ENCODE data around the gene PLEKHB2. TPM values are rescaled to one million over a fixed set of nuclear protein-coding genes. Genes with fewer than 3 reads are reported as not detected.
A peak's percentile ranks its signal among the peaks of the same experiment; 100 is the strongest.
"Not testable (repeated sequence)": the region's sequence is repeated elsewhere in the genome, so short reads cannot be mapped to it uniquely, and the experiment has no call there.

The PLEKHB2 gene
- total RNA-seq, 2 experiments from 2014 or later, result 39.9 to 42.4 TPM

- H3K27ac Mint-ChIP-seq, result peak overlapping the region; percentile 60
- intact Hi-C loops (cut with DNase I, micrococcal nuclease), result no loop called here
These were observed 2.0 kb upstream of the PLEKHB2 start for GRCh38 chr2:131103165-131103564.

DNA sequence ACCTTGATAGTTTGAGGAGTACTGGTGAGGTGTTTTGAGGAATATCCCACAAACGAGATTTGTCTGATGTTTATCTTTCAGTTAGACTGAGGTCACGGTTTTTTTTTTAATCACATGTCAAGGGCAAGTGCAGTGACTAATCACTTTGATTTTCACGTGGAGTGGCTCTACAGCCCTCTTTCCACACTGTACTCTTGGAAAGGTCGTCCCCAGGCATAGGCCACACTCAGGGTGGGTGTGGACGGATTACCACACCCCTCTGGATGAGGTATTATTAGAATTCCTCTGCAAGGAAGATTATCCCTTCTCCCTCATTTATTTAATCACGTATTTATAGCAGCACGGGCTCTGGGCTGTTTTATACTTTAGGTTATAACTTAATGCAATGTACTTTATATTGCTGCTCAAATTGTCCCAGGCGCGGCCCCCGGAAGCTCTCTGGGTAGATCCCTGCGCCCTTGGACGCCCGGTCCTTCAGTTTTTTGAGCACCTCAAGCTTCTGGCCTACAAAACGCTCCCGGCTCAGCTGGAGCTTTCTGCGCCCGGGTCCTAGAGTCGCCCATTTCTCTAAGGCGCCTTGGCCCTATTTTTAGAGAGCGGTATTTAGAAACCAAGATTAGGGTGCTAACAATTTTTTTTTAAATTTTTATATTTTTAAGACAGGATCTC is 515 bp upstream of the PLEKHB2 start:
- peak overlapping the region; percentile 99 for H3K27ac Mint-ChIP-seq
- no peaks in the 10 kb centered on the region for H3K27me3 Mint-ChIP-seq
- H3K9me3 Mint-ChIP-seq (ENCODE audit: low read depth), result no peaks in the 10 kb centered on the region
- DNase-seq (peak; percentile 56), ATAC-seq (peak; percentile 72)
- H3K36me3 Mint-ChIP-seq (ENCODE audit: low read depth), result peaks cover 18% of the 10 kb centered on the region
- ChIA-PET CTCF (interaction anchor here (0.7 to 3.4 kb wide), 4 partner anchors 10 to 41 kb away, joined by 3 to 30 read pairs (median 4); partner anchors contain the start of gene FAM168B), POLR2A (interaction anchor here (0.6 to 1.6 kb wide), 3 partner anchors 11 to 758 kb away, joined by 3 to 7 read pairs (median 4); partner anchors contain the start of gene FAM168B)
- H3K4me1 Mint-ChIP-seq, result peaks cover 39% of the 10 kb centered on the region
- intact Hi-C loops (cut with DNase I, micrococcal nuclease), result loop anchor here (1.0 to 2.0 kb wide), 4 partner anchors 11 to 576 kb away; partner anchors contain the start of genes FAM168B (in 2 of the 2) and MZT2A (in 2 of the 2)
- H3K4me3 Mint-ChIP-seq, result peak overlapping the region; percentile 98

More at GRCh38 chr2:131103165-131103564, 2.0 kb upstream of the PLEKHB2 start:
- H3K36me3 Mint-ChIP-seq (ENCODE audit: low read depth), result peaks cover 9% of the 10 kb centered on the region
- DNase-seq, result no peak
- H3K27me3 Mint-ChIP-seq, result no peaks in the 10 kb centered on the region
- ChIA-PET POLR2A (interaction anchor here (0.9 kb wide), 1 partner anchor 10 kb away, joined by 3 read pairs; the partner anchor contains the start of gene FAM168B), CTCF (interaction anchor here (1.4 to 3.4 kb wide), 2 partner anchors 8 to 10 kb away, joined by 4 to 30 read pairs; partner anchors contain the start of gene FAM168B)
- H3K9me3 Mint-ChIP-seq (ENCODE audit: low read depth), result no peaks in the 10 kb centered on the region
- H3K4me3 Mint-ChIP-seq, result no peak overlapping the region
- no peak for ATAC-seq
- H3K4me1 Mint-ChIP-seq, result peaks cover 30% of the 10 kb centered on the region

GRCh38 chr2:131105950-131106801 is 1.0 kb downstream of the PLEKHB2 start:
- peak; percentile 63 for DNase-seq

DNA sequence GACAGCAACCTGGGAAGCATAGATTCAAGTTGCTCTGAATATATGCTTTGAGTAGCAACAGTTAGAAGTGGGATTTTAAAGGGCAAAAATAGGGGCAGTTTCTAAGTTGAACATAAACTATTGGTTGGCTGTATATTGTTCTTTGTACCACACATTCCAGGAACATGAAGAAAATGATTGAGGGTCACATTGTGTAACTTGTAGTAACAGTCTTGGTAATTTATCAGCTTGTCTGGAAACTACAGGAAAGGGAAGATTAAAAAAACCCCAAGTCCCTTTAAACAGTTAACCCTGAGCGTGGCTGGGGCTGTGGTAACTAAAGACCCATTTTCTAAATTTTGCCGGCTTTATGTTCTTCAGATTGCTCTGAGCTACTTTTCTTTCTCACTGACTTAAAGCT is 7.4 kb downstream of the PLEKHB2 start:
- intact Hi-C loops (cut with DNase I, micrococcal nuclease), result no loop called here
- peaks cover 12% of the 10 kb centered on the region for H3K9me3 Mint-ChIP-seq (ENCODE audit: low read depth)
- H3K36me3 Mint-ChIP-seq (ENCODE audit: low read depth), result peaks cover 64% of the 10 kb centered on the region

More at GRCh38 chr2:131105950-131106801, 1.0 kb downstream of the PLEKHB2 start:
- H3K36me3 Mint-ChIP-seq (ENCODE audit: low read depth), result peaks cover 27% of the 10 kb centered on the region
- no peaks in the 10 kb centered on the region for H3K27me3 Mint-ChIP-seq
- H3K4me1 Mint-ChIP-seq, result peaks cover 52% of the 10 kb centered on the region
- peak overlapping the region; percentile 99 for H3K27ac Mint-ChIP-seq
- peak overlapping the region; percentile 98 for H3K4me3 Mint-ChIP-seq
- peak; percentile 33 for ATAC-seq
- CTCF ChIA-PET, result interaction anchor here (0.9 to 1.5 kb wide), 2 partner anchors 10 to 27 kb away, joined by 3 to 4 read pairs; no protein-coding TSS in a partner anchor
- intact Hi-C loops (cut with DNase I, micrococcal nuclease), result loop anchor here (1.0 to 2.0 kb wide), 4 partner anchors 13 to 575 kb away; partner anchors contain the start of genes MZT2A (in 2 of the 2) and FAM168B (in 1 of the 2)
- POLR2A ChIA-PET, result interaction anchor here (0.8 kb wide), 1 partner anchor 13 kb away, joined by 5 read pairs; the partner anchor contains the start of gene FAM168B
- no peaks in the 10 kb centered on the region for H3K9me3 Mint-ChIP-seq (ENCODE audit: low read depth)

GRCh38 chr2:131113566-131114227 is 8.6 kb downstream of the PLEKHB2 start:
- ATAC-seq, result no peak
- no peak for DNase-seq
- Mint-ChIP-seq H3K4me3 (no peak overlapping the region), H3K27me3 (no peaks in the 10 kb centered on the region), H3K9me3 (ENCODE audit: low read depth) (peaks cover 12% of the 10 kb centered on the region), H3K4me1 (peaks cover 72% of the 10 kb centered on the region), H3K36me3 (ENCODE audit: low read depth) (peaks cover 61% of the 10 kb centered on the region), H3K27ac (no peak overlapping the region)
- ChIA-PET POLR2A (interaction anchor here (0.5 to 0.8 kb wide), 2 partner anchors 16 to 33 kb away, joined by 4 read pairs; no protein-coding TSS in a partner anchor), CTCF (no interaction called here)
- intact Hi-C loops (cut with DNase I, micrococcal nuclease), result no loop called here

More for the DNA sequence above, 7.4 kb downstream of the PLEKHB2 start:
- DNase-seq, result no peak
- Mint-ChIP-seq H3K4me3 (no peak overlapping the region), H3K27me3 (no peaks in the 10 kb centered on the region), H3K27ac (no peak overlapping the region), H3K4me1 (peaks cover 74% of the 10 kb centered on the region)
- no peak for ATAC-seq
- CTCF ChIA-PET, result interaction anchor here (1.4 kb wide), 1 partner anchor 32 kb away, joined by 4 read pairs; no protein-coding TSS in a partner anchor
- POLR2A ChIA-PET, result no interaction called here

DNA sequence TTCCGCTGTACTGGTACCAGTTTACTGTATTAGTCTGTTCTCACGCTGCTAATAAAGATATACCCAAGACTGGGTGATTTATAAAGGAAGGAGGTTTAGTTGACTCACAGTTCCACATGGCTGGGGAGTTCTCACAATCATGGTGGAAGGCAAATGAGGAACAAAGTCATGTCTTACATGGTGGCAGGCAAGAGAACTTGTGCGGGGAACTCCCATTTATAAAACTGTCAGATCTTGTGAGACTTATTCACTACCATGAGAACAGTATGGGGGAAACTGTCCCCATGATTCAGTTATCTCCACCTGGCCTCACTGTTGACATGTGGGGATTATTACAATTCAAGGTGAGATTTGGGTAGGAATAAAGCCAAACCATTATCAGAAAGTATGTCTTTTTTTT is 9.8 kb downstream of the PLEKHB2 start:
- Mint-ChIP-seq H3K27ac (peak overlapping the region; percentile 40), H3K9me3 (ENCODE audit: low read depth) (peaks cover 12% of the 10 kb centered on the region), H3K36me3 (ENCODE audit: low read depth) (peaks cover 58% of the 10 kb centered on the region), H3K4me1 (peaks cover 72% of the 10 kb centered on the region)
- H3K4me3 Mint-ChIP-seq; intact Hi-C loops (cut with DNase I, micrococcal nuclease); CTCF ChIA-PET; POLR2A ChIA-PET; H3K27me3 Mint-ChIP-seq; DNase-seq: not testable (repeated sequence)
- ATAC-seq, result peak; percentile 30

DNA sequence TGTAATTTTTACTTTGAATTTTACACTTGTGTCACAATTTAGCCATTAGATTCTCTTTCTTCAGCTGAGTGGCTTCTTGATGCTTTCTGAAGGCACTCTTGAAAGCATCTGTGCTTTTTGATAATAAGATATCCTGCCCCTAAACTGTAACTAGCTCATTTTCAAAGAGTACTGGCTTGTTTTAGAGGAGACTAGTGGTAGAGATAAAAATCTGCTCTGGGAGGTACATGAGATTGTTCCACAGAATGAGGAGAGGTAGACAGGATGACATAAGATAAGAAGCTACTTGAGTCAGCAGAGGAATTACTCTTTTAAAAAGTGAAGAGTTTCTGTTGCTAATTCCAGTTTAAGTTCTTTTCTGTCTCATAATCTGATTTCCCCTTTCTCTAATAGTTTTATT is 10.6 kb downstream of the PLEKHB2 start:
- Mint-ChIP-seq H3K9me3 (ENCODE audit: low read depth) (peaks cover 12% of the 10 kb centered on the region), H3K36me3 (ENCODE audit: low read depth) (peaks cover 55% of the 10 kb centered on the region), H3K27me3 (no peaks in the 10 kb centered on the region), H3K27ac (peak overlapping the region; percentile 26), H3K4me1 (peaks cover 64% of the 10 kb centered on the region), H3K4me3 (no peak overlapping the region)
- ChIA-PET CTCF (interaction anchor here (1.0 kb wide), 1 partner anchor 9 kb away, joined by 3 read pairs; no protein-coding TSS in a partner anchor), POLR2A (interaction anchor here (0.5 to 0.7 kb wide), 2 partner anchors 23 to 30 kb away, joined by 3 read pairs; no protein-coding TSS in a partner anchor)
- ATAC-seq, result peak; percentile 49
- intact Hi-C loops (cut with DNase I, micrococcal nuclease), result no loop called here
- DNase-seq, result no peak

DNA sequence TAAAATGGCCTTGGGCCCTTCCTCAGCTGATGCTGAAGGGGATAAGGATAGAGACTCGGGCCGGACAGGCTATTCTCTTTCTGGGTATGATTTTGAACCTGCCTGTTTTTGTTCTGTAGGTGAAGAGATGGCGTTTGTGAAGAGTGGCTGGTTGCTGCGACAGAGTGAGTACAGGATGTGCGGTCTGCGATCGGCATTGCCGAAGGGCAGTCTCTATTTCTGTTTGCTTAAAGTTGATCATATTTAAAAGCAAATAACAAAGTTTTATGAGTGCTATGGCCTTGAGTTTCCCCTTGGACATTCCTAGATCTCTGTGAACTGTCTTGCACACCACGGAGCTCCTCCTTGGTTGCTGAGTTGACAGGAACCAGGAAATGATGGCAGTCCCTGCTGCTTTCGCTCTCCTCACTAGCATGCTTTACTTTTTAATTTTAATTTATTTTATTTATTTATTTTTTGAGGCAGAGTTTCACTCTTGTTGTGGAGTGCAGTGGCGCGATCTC is 15.7 kb downstream of the PLEKHB2 start:
- no peaks in the 10 kb centered on the region for H3K9me3 Mint-ChIP-seq (ENCODE audit: low read depth)
- no peak overlapping the region for H3K4me3 Mint-ChIP-seq
- intact Hi-C loops (cut with DNase I, micrococcal nuclease), result no loop called here
- ATAC-seq, result no peak
- H3K36me3 Mint-ChIP-seq (ENCODE audit: low read depth), result peaks cover 47% of the 10 kb centered on the region
- CTCF ChIA-PET, result interaction anchor here (0.6 kb wide), 1 partner anchor 170 kb away, joined by 3 read pairs; no protein-coding TSS in a partner anchor
- peaks cover 19% of the 10 kb centered on the region for H3K4me1 Mint-ChIP-seq
- no peak overlapping the region for H3K27ac Mint-ChIP-seq
- no peaks in the 10 kb centered on the region for H3K27me3 Mint-ChIP-seq
- DNase-seq, result no peak
- POLR2A ChIA-PET, result no interaction called here

DNA sequence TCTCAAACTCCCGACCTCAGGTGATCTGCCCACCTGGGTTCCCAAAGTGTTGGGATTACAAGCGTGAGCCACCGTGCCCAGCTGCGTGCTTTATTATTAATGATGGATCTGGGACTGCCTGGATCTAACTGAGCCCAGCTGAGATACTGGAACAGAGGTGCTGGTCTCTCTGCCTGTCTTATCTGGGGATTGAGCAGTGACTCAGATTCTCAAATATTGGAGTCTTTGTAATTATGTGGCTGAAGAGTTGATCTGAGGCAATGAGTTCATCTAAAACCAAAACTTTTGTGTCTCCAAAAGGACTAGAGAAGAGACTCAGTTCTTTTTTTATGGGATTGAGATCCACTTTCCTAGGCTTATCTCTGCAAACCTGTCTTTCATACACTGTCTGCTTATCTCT is 16.3 kb downstream of the PLEKHB2 start:
- no peak overlapping the region for H3K27ac Mint-ChIP-seq
- ChIA-PET POLR2A (no interaction called here), CTCF (no interaction called here)
- peaks cover 44% of the 10 kb centered on the region for H3K36me3 Mint-ChIP-seq (ENCODE audit: low read depth)
- H3K4me1 Mint-ChIP-seq, result peaks cover 13% of the 10 kb centered on the region
- H3K27me3 Mint-ChIP-seq, result no peaks in the 10 kb centered on the region
- ATAC-seq, result no peak
- H3K4me3 Mint-ChIP-seq, result no peak overlapping the region
- intact Hi-C loops (cut with DNase I, micrococcal nuclease), result no loop called here
- no peak for DNase-seq
- no peaks in the 10 kb centered on the region for H3K9me3 Mint-ChIP-seq (ENCODE audit: low read depth)

DNA sequence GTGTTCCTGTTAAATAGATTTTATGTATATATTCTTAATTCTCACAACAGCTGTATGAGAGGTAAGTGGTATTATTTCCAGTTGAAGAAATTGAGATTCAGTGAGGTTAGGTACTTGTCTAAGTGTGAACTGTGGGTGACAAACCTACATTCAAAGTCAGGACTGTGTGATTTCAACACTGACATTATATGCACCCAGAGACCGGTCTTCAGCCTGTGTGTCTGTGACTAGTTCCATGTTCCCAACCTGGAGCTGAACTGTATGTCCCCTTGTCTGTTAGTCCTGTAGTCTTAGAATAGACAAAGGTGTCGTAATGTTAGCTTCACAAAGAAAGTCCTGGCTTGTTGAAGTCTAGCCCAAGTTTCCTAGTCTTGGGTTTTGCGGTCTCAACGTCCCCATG is 17.4 kb downstream of the PLEKHB2 start:
- ChIA-PET CTCF (interaction anchor here (0.6 kb wide), 1 partner anchor 11 kb away, joined by 3 read pairs; no protein-coding TSS in a partner anchor), POLR2A (interaction anchor here (0.5 kb wide), 1 partner anchor 26 kb away, joined by 8 read pairs; no protein-coding TSS in a partner anchor)
- Mint-ChIP-seq H3K9me3 (ENCODE audit: low read depth) (no peaks in the 10 kb centered on the region), H3K27me3 (no peaks in the 10 kb centered on the region), H3K4me1 (peaks cover 12% of the 10 kb centered on the region), H3K27ac (no peak overlapping the region), H3K36me3 (ENCODE audit: low read depth) (peaks cover 46% of the 10 kb centered on the region), H3K4me3 (no peak overlapping the region)
- ATAC-seq (no peak), DNase-seq (no peak)
- intact Hi-C loops (cut with DNase I, micrococcal nuclease), result no loop called here

All from activated CD4-positive, alpha-beta T cell treated with anti-CD3 and anti-CD28 coated beads for 36 hours (primary cell).